Adipocyte (in vitro differentiated cells): ENCODE data around the gene GRM7.

Experiments used
- DNase-seq: peaks from one replicate; pipeline ENCODE4 v3.0.0-alpha.2; 2015; ENCODE audit warnings: low read depth
- H3K27me3 ChIP-seq: replicated peaks from 2 replicates; pipeline ENCODE4 v1.7.0; 2013; ENCODE audit warnings: mild to moderate bottlenecking, low read length, moderate library complexity; ENCODE audit not compliant: control insufficient read depth, insufficient read depth
- H3K36me3 ChIP-seq: 2 replicates; pipeline ENCODE4 v1.7.0; 2013; ENCODE audit warnings: low read length, mild to moderate bottlenecking, moderate library complexity; ENCODE audit not compliant: control insufficient read depth, insufficient read depth, severe bottlenecking
- H3K4me1 ChIP-seq: 2 replicates; pipeline ENCODE4 v1.7.0; 2013; ENCODE audit warnings: mild to moderate bottlenecking, low read length, moderate library complexity; ENCODE audit not compliant: control insufficient read depth, insufficient read depth
- H3K4me3 ChIP-seq: 2 replicates; pipeline ENCODE4 v1.7.0; 2013; ENCODE audit warnings: mild to moderate bottlenecking, low read length, moderate library complexity
- H3K9ac ChIP-seq: 2 replicates; pipeline ENCODE4 v1.7.0; 2013; ENCODE audit warnings: mild to moderate bottlenecking, low read length, moderate library complexity
- H3K9me3 ChIP-seq: 2 replicates; pipeline ENCODE4 v1.7.0; 2013; ENCODE audit warnings: mild to moderate bottlenecking, low read length, moderate library complexity; ENCODE audit not compliant: control insufficient read depth

GRM7 gene

DNA sequence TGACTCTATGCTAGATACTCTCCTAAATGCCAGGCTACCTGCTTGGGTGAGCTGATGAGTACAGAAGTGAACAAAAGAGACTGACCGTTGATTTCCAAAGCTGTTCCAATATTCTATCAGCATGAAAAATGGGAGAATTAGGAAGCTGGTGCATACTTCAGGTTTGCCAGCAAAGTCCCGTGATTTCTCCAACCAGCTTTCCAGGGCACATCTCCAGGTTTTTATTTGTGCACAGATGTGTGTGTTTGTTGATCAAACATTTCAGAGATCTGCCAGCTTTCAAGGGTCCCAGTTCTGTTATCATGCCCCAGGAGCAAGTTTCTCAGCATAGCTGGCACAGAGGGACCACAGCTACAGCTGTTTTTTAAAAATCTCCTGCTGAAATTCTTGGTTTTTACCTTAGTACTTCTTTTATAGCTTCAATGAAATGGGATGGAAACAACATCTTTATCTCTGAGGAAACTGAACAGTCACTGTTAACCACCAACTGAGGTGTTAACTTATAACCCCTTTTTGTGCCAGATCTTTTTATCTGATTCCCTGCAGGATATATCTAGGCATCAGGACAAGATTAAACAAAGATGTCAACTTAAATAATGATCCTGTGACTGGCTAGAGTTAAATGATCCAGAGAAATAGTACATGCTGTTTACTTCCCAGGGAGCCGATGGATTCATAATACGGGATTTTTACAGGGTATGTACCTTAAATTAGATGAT, 380.8 kb downstream of the GRM7 start:
- H3K36me3 ChIP-seq = no peaks in the 10 kb centered on the region
- no peaks in the 10 kb centered on the region for H3K4me1 ChIP-seq
- H3K27me3 ChIP-seq = no peaks in the 10 kb centered on the region
- H3K4me3 ChIP-seq = no peak overlapping the region
- no peak overlapping the region for H3K9ac ChIP-seq
- no peak for DNase-seq
- peaks cover 6% of the 10 kb centered on the region for H3K9me3 ChIP-seq

DNA sequence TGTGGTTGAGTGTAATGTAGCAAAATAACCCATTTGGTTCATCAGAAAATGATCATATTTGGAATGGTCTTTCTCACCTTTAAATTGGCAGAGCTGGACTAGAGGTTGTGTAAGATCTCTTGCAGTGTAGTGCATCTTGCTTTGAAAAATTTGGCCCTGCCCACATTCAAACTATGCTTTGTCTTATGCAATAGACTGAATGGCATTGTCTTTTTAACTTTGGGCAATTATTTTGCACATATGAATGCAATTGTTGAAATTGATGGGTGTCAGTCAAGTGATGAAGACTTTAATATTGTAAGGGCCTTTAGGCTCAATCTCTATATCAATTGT, 381.4 kb downstream of the GRM7 start:
- H3K4me3 ChIP-seq = no peak overlapping the region
- no peaks in the 10 kb centered on the region for H3K4me1 ChIP-seq
- no peak for DNase-seq
- no peaks in the 10 kb centered on the region for H3K36me3 ChIP-seq
- H3K9ac ChIP-seq = no peak overlapping the region
- no peaks in the 10 kb centered on the region for H3K27me3 ChIP-seq
- H3K9me3 ChIP-seq = peaks cover 6% of the 10 kb centered on the region

DNA sequence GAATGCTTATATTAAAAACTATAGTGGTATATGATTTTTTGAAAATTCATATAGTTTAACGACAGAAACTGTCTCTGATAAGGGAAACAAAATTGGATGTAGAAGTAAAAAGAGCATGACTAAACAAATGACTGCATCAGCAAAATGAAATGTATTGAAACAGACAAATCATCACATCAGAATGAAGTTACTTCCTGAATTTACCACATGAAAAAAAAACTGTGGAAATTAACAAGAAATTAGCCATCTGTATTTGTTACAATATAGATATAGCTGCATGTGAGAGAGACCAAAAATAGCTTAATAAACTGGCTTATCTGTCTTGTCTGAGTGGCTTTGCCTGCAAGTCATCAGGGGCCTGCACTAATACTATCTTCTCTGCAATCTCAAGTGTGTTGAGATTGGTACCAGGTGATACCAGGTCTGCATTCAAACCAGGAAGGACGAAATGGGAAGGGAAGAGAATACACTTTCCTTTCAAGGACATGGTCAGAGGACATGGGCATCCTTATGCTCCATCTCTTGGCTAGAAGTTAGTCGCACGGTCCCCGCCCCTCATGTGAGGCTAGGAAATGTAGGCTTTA, 388.7 kb downstream of the GRM7 start:
- no peaks in the 10 kb centered on the region for H3K36me3 ChIP-seq
- no peak for DNase-seq
- no peaks in the 10 kb centered on the region for H3K4me1 ChIP-seq
- H3K4me3 ChIP-seq = no peak overlapping the region
- H3K9me3 ChIP-seq = no peaks in the 10 kb centered on the region
- no peak overlapping the region for H3K9ac ChIP-seq
- H3K27me3 ChIP-seq = no peaks in the 10 kb centered on the region

DNA sequence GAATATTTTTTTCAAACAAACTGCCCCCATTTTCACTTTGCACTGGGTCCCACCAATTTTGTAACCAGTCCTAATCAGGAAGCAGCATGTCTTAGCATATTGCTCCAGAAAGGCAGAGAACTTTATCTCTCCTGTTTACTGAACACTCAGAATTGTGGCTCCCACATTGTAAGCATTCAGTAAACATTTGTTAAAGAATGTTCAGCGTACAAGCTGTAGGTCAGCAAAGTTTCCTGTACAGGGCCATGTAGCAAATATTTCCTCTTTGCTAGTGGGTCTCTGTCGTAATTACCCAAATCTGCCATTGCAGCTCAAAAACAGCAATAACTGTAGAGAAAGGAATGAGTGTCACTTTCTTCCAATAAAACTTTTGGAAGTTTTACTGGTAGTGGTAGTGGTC, 393.3 kb downstream of the GRM7 start:
- Histone ChIP-seq H3K4me3 (no peak overlapping the region), H3K4me1 (no peaks in the 10 kb centered on the region), H3K36me3 (no peaks in the 10 kb centered on the region), H3K9me3 (no peaks in the 10 kb centered on the region), H3K9ac (no peak overlapping the region), H3K27me3 (no peaks in the 10 kb centered on the region)
- no peak for DNase-seq

DNA sequence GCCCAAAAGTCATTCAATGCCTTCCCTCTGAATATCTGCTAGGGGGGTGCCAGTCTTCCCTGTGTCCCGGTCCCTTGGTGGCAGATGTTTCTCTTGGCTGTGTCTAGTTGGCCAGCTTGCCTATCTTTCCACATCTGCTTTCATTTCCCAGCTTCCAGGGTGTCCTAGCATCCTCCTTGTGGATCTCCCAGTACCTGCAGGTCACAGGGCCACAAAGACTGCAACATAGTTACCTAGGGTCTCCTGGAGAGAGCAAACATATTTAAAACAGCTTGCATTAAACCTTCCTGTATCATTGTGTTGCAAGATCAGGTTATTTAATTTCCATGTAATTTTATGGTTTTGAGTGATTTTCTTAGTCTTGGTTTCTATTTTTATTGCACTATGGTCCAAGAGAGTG, 400.1 kb downstream of the GRM7 start:
- no peaks in the 10 kb centered on the region for H3K27me3 ChIP-seq
- H3K36me3 ChIP-seq = no peaks in the 10 kb centered on the region
- no peak for DNase-seq
- H3K4me3 ChIP-seq = no peak overlapping the region
- no peak overlapping the region for H3K9ac ChIP-seq
- peaks cover 8% of the 10 kb centered on the region for H3K9me3 ChIP-seq
- H3K4me1 ChIP-seq = no peaks in the 10 kb centered on the region

DNA sequence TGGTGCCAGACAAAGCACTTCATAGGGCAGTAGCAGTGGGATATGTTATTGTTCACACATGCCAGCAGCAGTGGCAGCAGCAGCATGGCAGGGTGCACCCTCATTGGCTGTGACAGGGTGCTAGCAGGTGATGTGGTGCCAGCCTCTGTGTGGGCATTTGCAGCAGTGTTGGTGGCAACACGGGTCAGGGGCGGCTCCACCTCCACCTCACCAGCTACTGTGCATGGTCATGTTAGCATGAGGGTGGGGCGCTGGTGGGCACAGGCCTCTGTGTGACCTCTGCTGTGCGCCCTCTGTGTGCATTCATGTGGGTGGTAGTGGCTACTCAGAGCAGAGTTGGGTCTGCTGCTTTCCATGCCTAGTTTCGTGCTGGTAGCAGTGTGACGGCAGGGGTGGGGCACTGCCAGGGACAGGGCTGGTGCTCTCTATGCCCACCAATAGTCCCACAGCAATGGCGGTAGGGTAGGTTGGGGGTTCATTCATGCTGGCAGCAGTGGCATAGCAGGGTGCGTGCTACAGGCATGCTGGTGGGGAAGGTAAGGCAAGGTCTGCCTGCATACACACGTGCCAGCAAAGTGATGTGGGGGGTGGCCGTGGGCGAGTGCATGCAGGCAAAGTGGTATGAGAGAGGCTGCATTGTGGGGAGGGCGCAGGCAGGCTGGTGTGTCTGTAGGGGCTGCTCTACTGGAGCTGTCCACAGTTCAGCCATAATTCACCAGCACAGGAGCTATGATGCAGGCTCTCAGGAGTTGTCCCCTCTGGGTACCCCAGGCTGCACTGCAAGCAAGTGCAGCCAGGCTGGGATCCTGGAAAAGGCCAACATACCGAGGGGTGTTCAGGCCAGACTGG, 402.7 kb downstream of the GRM7 start:
- no peak for DNase-seq
- Histone ChIP-seq H3K9me3 (peaks cover 8% of the 10 kb centered on the region), H3K9ac (no peak overlapping the region), H3K4me1 (no peaks in the 10 kb centered on the region), H3K4me3 (no peak overlapping the region), H3K36me3 (no peaks in the 10 kb centered on the region), H3K27me3 (no peaks in the 10 kb centered on the region)

DNA sequence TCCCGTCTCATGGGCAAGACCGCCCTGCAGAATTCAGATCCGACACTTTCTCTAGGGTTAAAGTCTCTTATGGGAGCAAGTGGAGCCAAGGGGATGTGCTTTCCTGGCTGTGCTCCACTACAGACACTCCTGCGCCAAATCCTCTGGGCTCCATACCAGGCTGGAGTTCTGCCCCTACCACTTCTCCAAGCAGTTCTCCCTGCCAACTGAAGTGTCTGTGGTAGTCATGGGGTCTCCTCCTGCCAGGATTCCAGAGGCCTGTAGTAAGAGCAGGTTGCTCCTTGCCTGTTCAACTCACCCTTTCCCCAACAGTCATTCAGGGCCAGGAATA, 403.2 kb downstream of the GRM7 start:
- Histone ChIP-seq H3K4me3 (no peak overlapping the region), H3K27me3 (no peaks in the 10 kb centered on the region), H3K9ac (no peak overlapping the region), H3K36me3 (no peaks in the 10 kb centered on the region), H3K4me1 (no peaks in the 10 kb centered on the region), H3K9me3 (peaks cover 8% of the 10 kb centered on the region)
- no peak for DNase-seq

DNA sequence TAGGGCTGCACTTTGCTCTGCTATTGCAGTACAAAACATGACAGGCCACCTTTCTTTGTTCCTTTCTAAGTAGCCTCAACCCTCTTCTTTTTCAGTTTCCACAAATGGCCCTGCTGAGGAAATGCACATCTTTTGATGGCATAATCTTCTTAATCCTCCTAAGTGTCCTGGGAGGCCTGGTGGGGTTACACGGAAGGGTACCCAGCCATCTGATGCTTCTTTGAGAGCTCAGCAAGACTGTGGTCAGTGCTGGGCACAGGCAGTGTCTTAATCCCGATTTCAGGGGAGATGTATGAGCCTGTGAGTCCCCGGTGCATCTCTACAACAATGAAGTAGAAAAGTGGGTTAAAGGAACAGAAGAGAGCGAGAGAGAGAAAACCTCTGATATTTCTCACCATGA, 404.8 kb downstream of the GRM7 start:
- Histone ChIP-seq H3K4me3 (no peak overlapping the region), H3K9me3 (peaks cover 8% of the 10 kb centered on the region), H3K9ac (no peak overlapping the region), H3K27me3 (no peaks in the 10 kb centered on the region), H3K4me1 (no peaks in the 10 kb centered on the region), H3K36me3 (no peaks in the 10 kb centered on the region)
- DNase-seq = no peak

DNA sequence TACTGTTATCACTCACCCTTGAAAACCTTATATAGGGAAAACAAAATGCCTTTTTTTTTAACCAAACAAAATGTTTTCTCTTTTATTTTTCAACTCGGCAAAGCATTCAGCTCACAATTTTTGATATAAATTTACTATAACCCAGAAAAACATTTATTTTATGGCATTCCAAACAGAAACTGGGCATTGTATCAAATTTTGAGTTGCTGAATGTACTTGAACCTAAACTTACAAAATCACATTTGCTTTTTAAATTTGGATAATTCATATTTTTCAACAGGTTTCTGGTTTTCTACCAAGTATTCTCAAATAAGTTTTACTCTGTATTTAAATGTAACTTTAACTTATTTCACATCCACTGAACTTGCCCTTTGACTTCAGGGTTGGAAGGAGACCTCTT, 405.6 kb downstream of the GRM7 start:
- Histone ChIP-seq H3K9ac (no peak overlapping the region), H3K4me1 (no peaks in the 10 kb centered on the region), H3K9me3 (peaks cover under 1% of the 10 kb centered on the region), H3K4me3 (no peak overlapping the region), H3K27me3 (no peaks in the 10 kb centered on the region), H3K36me3 (no peaks in the 10 kb centered on the region)
- no peak for DNase-seq

DNA sequence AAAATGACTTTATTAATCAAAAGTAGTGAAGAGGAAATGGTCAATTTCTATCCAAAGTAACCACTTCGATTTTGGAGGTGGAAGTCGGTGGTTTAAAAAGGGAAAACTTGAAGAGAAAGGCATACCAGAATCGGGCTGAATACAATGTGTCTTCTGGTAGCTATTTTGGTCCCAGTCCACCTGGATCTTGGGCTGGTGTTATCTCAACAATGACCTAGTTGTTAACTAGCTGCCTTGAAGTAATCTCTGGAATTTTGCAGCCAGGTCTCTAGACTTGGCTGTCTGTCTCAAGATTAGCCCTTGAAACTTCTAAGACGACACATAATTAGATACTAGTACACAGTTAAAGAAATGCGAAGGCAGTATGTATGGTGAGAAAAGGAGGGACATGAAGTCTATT, 409.8 kb downstream of the GRM7 start:
- Histone ChIP-seq H3K4me3 (no peak overlapping the region), H3K4me1 (no peaks in the 10 kb centered on the region), H3K36me3 (no peaks in the 10 kb centered on the region), H3K9ac (no peak overlapping the region), H3K9me3 (peaks cover 3% of the 10 kb centered on the region), H3K27me3 (no peaks in the 10 kb centered on the region)
- DNase-seq = no peak

DNA sequence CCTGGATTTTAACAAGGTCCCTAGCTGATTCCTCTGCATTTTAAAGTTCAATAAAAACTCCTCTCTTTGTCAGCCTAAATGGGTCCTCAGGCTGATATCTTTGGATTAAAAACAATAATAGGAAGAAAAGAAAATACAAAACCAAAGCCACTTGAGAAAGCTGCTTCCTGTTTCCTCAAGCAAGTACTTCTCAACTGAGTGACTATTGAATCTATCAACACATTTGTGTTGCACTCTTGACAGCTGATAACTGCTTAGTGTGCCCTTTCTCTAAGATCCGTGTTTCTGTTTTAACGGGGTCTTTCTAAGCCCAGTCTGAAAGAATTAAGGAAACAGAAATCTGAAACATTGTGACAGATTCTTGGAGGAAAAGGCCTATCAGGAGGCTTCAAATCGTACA, 410.7 kb downstream of the GRM7 start:
- Histone ChIP-seq H3K27me3 (no peaks in the 10 kb centered on the region), H3K9me3 (peaks cover 3% of the 10 kb centered on the region), H3K9ac (no peak overlapping the region), H3K36me3 (no peaks in the 10 kb centered on the region), H3K4me1 (no peaks in the 10 kb centered on the region), H3K4me3 (no peak overlapping the region)
- DNase-seq = no peak
